Subcutaneous abdominal adipose tissue (tissue), 5 donors: Measurements from ENCODE around the gene STARD10.
A peak's percentile ranks its signal among the peaks of the same experiment; 100 is the strongest.
"Not testable (repeated sequence)": the region's sequence is repeated elsewhere in the genome, so short reads cannot be mapped to it uniquely, and the experiment has no call there.

Experiments used
- H3K27ac ChIP-seq: one replicate; pipeline ENCODE4 v1.7.0; 2013; ENCODE audit warnings: low read depth, mild to moderate bottlenecking, inconsistent platforms, low read length, moderate library complexity
- H3K27me3 ChIP-seq, 5 donors: one replicate each; pipeline ENCODE4 v1.7.0; 2013; ENCODE audit warnings: low read length in 5 of 5, inconsistent platforms in 1 of 5; ENCODE audit not compliant: control insufficient read depth in 5 of 5, insufficient read depth in 4 of 5
- H3K36me3 ChIP-seq, 5 donors: one replicate each; pipeline ENCODE4 v1.7.0; 2013; ENCODE audit warnings: low read length in 5 of 5; ENCODE audit not compliant: control insufficient read depth in 5 of 5, insufficient read depth in 5 of 5
- H3K4me1 ChIP-seq, 5 donors: one replicate each; pipeline ENCODE4 v1.7.0; 2013; ENCODE audit warnings: low read length in 5 of 5, mild to moderate bottlenecking in 3 of 5, moderate library complexity in 1 of 5; ENCODE audit not compliant: control insufficient read depth in 5 of 5, insufficient read depth in 5 of 5
- H3K4me3 ChIP-seq, 5 donors: one replicate each; pipeline ENCODE4 v1.7.0; 2013; ENCODE audit warnings: low read length in 5 of 5, low read depth in 1 of 5
- H3K9ac ChIP-seq, 5 donors: one replicate each; pipeline ENCODE4 v1.7.0; 2013; ENCODE audit warnings: low read length in 5 of 5, mild to moderate bottlenecking in 4 of 5, moderate library complexity in 3 of 5
- H3K9me3 ChIP-seq, 5 donors: one replicate each; pipeline ENCODE4 v1.7.0; 2013; ENCODE audit warnings: low read length in 5 of 5; ENCODE audit not compliant: control insufficient read depth in 5 of 5
- donor health status: healthy.
- donor health status: healthy.
- donor health status: healthy.
- donor health status: healthy.
- donor health status: healthy.

The STARD10 gene

DNA sequence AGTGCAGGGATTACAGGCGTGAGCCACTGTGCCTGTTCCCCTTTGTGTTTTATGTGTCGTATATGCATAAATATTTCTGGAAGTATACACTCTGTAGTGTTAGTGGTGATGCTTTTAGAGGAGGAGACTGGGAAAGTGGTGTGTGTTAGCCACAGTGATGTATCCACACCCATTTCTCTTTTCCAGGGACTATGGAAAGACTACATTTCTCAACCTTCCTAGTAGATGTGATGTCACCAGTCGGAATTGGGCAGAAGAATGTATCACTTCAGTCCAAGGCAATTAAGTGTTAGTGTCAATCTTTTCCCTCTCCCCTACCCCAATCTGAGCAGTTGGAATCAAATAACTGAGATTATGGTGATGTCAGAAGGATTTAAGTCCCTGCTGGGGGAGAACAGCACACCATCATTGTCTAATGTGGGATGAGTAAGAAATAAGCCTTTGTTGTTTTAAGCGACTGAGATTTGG lies 14.5 kb upstream of the STARD10 start:
- no peaks in the 10 kb centered on the region for H3K27me3 ChIP-seq
- H3K4me1 ChIP-seq: peaks cover 8 to 28% (median 10%) of the 10 kb centered on the region in 5 donors
- peaks cover 0 to 5% (median 3%) of the 10 kb centered on the region in 5 donors for H3K36me3 ChIP-seq
- H3K4me3 ChIP-seq: no peak overlapping the region
- H3K9ac ChIP-seq: no peak overlapping the region
- no peak overlapping the region for H3K27ac ChIP-seq
- H3K9me3 ChIP-seq: no peaks in the 10 kb centered on the region

DNA sequence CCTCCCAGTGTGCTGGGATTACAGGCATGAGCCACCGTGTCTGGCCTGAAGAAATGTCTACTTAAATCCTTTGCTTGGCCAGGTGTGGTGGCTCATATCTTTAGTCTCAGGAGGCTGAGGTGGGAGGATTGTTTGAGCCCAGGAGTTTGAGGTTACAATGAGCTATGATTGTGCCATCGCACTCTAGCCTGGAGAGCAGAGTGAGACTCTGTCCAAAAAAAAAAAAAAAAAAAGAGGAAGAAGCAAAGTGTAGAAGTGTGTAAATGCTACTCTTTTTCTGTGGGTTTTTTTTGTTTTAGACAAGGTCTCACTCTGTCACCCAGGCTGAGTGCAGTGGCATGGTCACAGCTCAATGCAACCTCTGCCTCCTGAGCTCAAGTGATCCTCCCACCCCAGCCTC lies 13.9 kb upstream of the STARD10 start:
- no peaks in the 10 kb centered on the region for H3K27me3 ChIP-seq
- no peak overlapping the region for H3K9ac ChIP-seq
- H3K9me3 ChIP-seq: no peaks in the 10 kb centered on the region
- H3K4me3 ChIP-seq: no peak overlapping the region
- peaks cover 3 to 23% (median 4%) of the 10 kb centered on the region in 5 donors for H3K4me1 ChIP-seq
- no peak overlapping the region for H3K27ac ChIP-seq
- H3K36me3 ChIP-seq: peaks cover 0 to 5% (median 3%) of the 10 kb centered on the region in 5 donors

DNA sequence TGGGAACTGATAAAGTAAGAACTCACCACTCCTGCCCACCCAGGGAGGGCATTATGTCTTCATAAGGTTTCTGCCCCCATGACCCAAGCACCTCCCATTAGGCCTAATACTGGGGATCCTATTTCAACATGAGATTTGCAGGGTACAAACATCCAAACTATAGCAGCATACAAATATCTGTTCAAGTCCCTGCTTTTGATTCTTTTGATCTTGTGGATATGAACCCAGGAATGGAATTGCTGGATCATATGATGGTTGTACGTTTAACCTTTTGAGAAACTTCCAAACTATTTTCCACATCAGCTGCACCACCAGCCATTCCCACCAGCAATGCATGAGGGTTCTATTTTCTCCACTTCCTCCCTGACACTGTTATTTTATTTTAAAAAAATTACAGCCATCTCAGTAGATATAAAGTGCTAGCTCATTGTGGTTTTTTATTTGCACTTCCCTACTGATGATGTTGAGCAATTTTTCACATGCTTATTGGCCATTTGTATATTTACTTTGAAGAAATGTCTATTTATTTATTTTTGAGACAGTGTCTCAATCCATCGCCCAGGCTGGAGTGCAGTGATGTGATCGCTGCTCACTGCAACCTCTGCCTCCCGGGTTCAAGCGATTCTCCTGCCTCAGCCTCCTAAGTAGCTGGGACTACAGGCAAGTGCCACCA lies 13.3 kb upstream of the STARD10 start:
- H3K9me3 ChIP-seq: no peaks in the 10 kb centered on the region
- H3K27me3 ChIP-seq: no peaks in the 10 kb centered on the region
- H3K4me3 ChIP-seq: no peak overlapping the region
- H3K9ac ChIP-seq: no peak overlapping the region
- peaks cover 0 to 18% (median 0%) of the 10 kb centered on the region in 5 donors for H3K4me1 ChIP-seq
- H3K27ac ChIP-seq: no peak overlapping the region
- peaks cover 0 to 5% (median 3%) of the 10 kb centered on the region in 5 donors for H3K36me3 ChIP-seq

DNA sequence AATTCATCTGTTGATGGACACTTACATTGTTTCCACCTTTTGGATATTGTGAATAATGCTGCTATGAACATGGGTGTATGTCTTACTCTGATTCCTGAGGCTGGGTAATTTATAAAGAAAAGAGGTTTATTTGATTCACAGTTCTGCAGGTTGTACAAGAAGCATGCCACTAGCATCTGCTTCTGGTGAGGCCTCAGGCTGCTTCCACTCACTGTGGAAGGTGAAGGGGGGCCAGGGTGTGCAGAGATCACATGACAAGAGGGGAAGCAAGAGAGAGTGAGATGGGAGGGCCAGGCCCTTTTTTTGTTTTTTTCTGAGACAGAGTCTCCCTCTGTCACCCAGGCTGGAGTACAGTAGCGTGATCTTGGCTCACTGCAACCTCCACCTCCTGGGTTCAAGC lies 12.5 kb upstream of the STARD10 start:
- not testable (repeated sequence) for H3K27me3 ChIP-seq, H3K4me3 ChIP-seq, H3K36me3 ChIP-seq, H3K9ac ChIP-seq, H3K27ac ChIP-seq, H3K9me3 ChIP-seq
- peaks cover 0 to 18% (median 0%) of the 10 kb centered on the region in 5 donors for H3K4me1 ChIP-seq

DNA sequence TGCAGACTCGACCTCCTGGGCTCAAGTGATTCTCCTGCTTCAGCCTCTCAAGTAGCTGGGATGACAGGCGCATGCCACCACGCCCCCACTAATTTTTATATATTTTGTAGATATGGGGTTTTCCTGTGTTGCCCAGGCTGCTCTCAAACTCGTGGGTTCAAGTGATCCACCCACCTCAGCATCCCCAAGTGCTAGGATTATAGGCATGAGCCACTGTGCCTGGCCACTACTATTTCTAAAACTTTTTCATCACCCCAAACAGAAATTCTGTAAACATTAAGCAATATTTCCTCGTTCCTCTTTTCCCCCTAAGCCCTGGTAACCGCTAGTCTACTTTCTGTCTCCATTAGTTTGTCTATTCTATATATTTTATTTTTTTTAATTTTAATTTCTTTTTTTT lies 11.4 kb upstream of the STARD10 start:
- no peak overlapping the region for H3K9ac ChIP-seq
- H3K27me3 ChIP-seq: no peaks in the 10 kb centered on the region
- H3K4me3 ChIP-seq: no peak overlapping the region
- peaks cover 0 to 5% (median 3%) of the 10 kb centered on the region in 5 donors for H3K36me3 ChIP-seq
- H3K27ac ChIP-seq: no peak overlapping the region
- no peaks in the 10 kb centered on the region for H3K9me3 ChIP-seq
- peaks cover 0 to 18% (median 0%) of the 10 kb centered on the region in 5 donors for H3K4me1 ChIP-seq

DNA sequence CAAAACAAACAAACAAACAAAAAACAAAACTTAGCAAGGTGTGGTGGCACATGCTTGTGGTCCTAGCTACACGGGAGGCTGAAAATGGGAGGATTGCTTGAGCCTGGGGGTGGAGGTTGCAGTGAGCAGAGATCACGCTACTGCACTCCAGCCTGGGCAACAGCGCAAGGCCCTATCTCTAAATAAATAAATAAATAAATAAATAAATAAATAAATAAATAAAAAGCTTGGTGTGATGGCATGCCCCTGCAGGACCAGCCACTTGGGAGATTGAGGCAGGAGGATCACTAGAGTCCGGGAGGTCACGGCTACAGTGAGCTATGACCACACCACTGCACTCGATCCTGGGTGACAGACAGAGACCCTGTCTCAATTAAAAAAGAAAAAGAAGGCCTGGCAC lies 9.0 kb upstream of the STARD10 start:
- Histone ChIP-seq H3K9ac (no peak overlapping the region), H3K4me1 (peaks cover 0 to 11% (median 3%) of the 10 kb centered on the region in 5 donors), H3K27ac (no peak overlapping the region), H3K36me3 (no peaks in the 10 kb centered on the region), H3K4me3 (no peak overlapping the region), H3K9me3 (no peaks in the 10 kb centered on the region), H3K27me3 (no peaks in the 10 kb centered on the region)

DNA sequence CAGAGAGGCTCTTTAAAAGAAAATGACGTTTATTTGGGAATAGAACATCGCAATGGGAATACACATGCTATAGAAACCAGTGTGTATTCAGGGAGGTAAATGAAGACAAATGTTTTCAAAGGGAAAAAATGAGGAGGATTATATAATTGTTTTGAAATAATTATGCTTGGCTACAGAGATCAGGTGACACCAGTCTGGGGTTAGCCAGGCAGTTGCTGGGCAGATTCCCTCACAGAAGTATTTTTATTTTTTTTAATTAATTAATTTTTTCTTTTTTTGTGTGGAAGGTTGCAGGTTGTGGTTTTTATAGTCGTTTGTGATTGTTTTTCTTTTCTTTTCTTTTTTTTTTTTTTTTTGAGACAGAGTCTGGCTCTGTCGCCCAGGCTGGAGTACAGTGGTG lies 5.6 kb upstream of the STARD10 start:
- Histone ChIP-seq H3K9me3 (no peaks in the 10 kb centered on the region), H3K27ac (no peak overlapping the region), H3K4me1 (peaks cover 0 to 9% (median 5%) of the 10 kb centered on the region in 5 donors), H3K4me3 (no peak overlapping the region), H3K36me3 (no peaks in the 10 kb centered on the region), H3K9ac (no peak overlapping the region), H3K27me3 (no peaks in the 10 kb centered on the region)

DNA sequence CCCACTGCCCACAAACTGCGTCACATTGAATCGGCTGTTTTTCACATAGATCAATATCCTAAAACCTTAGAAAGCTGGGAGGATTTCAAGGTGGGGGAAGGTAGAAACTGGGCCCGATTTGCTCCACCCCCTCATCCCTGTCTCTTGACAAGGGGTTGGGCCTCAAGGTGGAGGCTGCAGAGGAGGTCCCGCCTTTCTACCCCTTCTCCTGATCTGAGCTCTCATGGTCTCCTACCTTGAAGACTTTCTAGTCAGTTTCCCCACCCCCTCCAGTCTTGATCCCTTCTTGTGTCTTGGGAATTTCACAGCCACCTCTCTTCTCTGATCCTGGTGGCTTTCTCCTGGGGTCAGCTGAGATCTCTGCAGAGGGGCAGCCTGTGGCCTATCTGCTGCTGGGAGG lies 4.5 kb upstream of the STARD10 start:
- H3K9me3 ChIP-seq: no peaks in the 10 kb centered on the region
- H3K4me3 ChIP-seq: no peak overlapping the region
- no peaks in the 10 kb centered on the region for H3K27me3 ChIP-seq
- peaks cover 0 to 16% (median 12%) of the 10 kb centered on the region in 5 donors for H3K4me1 ChIP-seq
- H3K9ac ChIP-seq: no peak overlapping the region
- no peak overlapping the region for H3K27ac ChIP-seq
- H3K36me3 ChIP-seq: no peaks in the 10 kb centered on the region

DNA sequence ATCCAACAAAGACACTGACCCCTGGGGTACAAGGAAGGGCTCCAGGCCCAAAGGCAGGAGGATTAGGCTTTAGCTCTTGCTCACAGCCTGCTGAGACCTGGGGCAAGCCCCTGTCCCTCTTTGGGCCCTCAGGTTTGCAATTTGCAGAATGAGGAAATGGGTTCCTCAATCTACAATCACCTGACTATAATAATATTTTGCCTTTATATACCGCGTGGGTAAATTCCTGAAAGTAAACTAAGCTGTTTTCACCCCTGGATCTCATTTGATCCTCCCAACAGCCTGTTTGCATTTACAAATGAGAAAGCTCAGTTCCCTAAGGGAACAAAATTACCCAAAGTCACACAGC lies 797 bp downstream of the STARD10 start:
- Histone ChIP-seq H3K27ac (peak overlapping the region; percentile 82), H3K36me3 (no peaks in the 10 kb centered on the region), H3K9me3 (no peaks in the 10 kb centered on the region), H3K9ac (peak overlapping the region in 1 of 5 donors; percentile 58), H3K4me3 (peak overlapping the region in 3 of 5 donors; percentile 81 to 91 (median 85)), H3K4me1 (peaks cover 0 to 40% (median 27%) of the 10 kb centered on the region in 5 donors), H3K27me3 (no peaks in the 10 kb centered on the region)

DNA sequence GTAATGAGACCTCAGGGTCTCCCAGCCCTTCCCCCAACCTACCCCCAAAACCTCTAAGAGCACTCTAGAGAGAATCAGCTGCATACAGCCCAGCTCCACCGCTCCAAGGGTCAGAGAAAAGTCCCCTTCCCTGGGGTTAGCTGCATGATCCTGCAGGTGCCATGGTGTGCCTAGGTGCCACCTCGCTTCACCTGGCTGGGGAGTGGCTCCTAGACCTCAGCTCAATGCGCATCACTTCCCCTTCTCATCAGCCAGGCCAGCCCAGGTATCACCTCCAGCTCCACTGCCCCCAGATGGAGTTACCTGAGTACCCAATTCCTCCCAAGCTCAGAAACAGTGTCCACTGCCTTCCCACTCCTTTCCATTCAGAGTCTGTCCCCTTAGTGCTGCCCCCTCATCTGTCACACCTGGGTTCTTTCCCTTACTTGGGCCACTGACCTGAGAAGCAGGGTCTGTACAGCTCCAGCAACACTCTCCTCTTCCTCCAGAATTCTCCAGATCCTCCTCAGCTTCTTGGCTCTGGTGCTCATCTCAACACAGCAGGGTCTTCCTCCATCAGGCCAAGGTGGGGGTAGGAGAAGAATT lies 1.3 kb downstream of the STARD10 start:
- Histone ChIP-seq H3K9me3 (no peaks in the 10 kb centered on the region), H3K27ac (no peak overlapping the region), H3K36me3 (no peaks in the 10 kb centered on the region), H3K4me1 (peaks cover 0 to 42% (median 27%) of the 10 kb centered on the region in 5 donors), H3K4me3 (no peak overlapping the region), H3K9ac (peak overlapping the region in 2 of 5 donors; percentile 54 to 58), H3K27me3 (no peaks in the 10 kb centered on the region)
